CD4-positive, CD25-positive, alpha-beta regulatory T cell (primary cell): ENCODE results near the gene EPAS1. TPM values are rescaled to one million over a fixed set of nuclear protein-coding genes. Genes with fewer than 3 reads are reported as not detected.

Experiments used
- ATAC-seq, 2 donors: fragments of 150-1000 bp; cut with Tn5 transposase; one replicate each; pipeline ENCODE4 v1.10.0; 2021; ENCODE audit warnings: low read depth in 2 of 2, moderate number of reproducible peaks in 2 of 2, moderate library complexity in 1 of 2
- DNase-seq, 3 donors: peaks; one replicate each; pipeline versions ENCODE4 v3.0.0 to v3.0.0-alpha.2; 2012 to 2022; ENCODE audit warnings: mixed read lengths in 1 of 3
- H3K27ac ChIP-seq: one replicate; pipeline ENCODE4 v1.7.0; 2013; ENCODE audit warnings: mild to moderate bottlenecking, low read length; ENCODE audit not compliant: insufficient read depth, poor library complexity, severe bottlenecking
- H3K27me3 ChIP-seq: one replicate; pipeline ENCODE4 v1.7.0; 2013; ENCODE audit warnings: low read length; ENCODE audit not compliant: control insufficient read depth, insufficient read depth
- H3K36me3 ChIP-seq: one replicate; pipeline ENCODE4 v1.7.0; 2013; ENCODE audit warnings: mild to moderate bottlenecking, low read length, moderate library complexity; ENCODE audit not compliant: control insufficient read depth, insufficient read depth
- H3K4me1 ChIP-seq: 2 replicates; pipeline ENCODE4 v1.7.0; 2013; ENCODE audit warnings: mild to moderate bottlenecking, low read length; ENCODE audit not compliant: insufficient read depth, control insufficient read depth, poor library complexity, severe bottlenecking
- H3K4me3 ChIP-seq: one replicate; pipeline ENCODE4 v1.7.0; 2013; ENCODE audit warnings: low read depth, mild to moderate bottlenecking, low read length, moderate library complexity
- H3K9me3 ChIP-seq, 2 experiments: 1 replicate in 1 of 2; 2 replicates in 1 of 2; pipeline ENCODE4 v1.7.0; 2013; ENCODE audit warnings: low read length in 2 of 2, mild to moderate bottlenecking in 1 of 2, moderate library complexity in 1 of 2; ENCODE audit not compliant: control insufficient read depth in 2 of 2
- H3K27ac Mint-ChIP-seq, 3 donors: one replicate each; pipeline ENCODE4 v1.8.0; 2020 to 2022; ENCODE audit warnings: mild to moderate bottlenecking in 3 of 3, mixed read lengths in 3 of 3, moderate library complexity in 2 of 3
- H3K27me3 Mint-ChIP-seq: one replicate; pipeline ENCODE4 v1.8.0; 2022; ENCODE audit warnings: mild to moderate bottlenecking, mixed read lengths
- H3K36me3 Mint-ChIP-seq: one replicate; pipeline ENCODE4 v1.8.0; 2020; ENCODE audit warnings: mixed read lengths
- H3K4me1 Mint-ChIP-seq, 4 donors: one replicate each; pipeline ENCODE4 v1.8.0; 2020 to 2022; ENCODE audit warnings: mixed read lengths in 4 of 4, mild to moderate bottlenecking in 1 of 4
- H3K4me3 Mint-ChIP-seq, 4 donors: one replicate each; pipeline ENCODE4 v1.8.0; 2020 to 2022; ENCODE audit warnings: mild to moderate bottlenecking in 4 of 4, mixed read lengths in 4 of 4, moderate library complexity in 3 of 4
- H3K9me3 Mint-ChIP-seq, 7 donors: one replicate each; pipeline ENCODE4 v1.8.0; 2020 to 2022; ENCODE audit warnings: mixed read lengths in 7 of 7, mild to moderate bottlenecking in 3 of 7, moderate library complexity in 2 of 7
- polyA plus RNA-seq, 4 donors: library from polyadenylated mRNA; unstranded; fragments of 300-500 nt; fragmentation: Illumina TruSeq; gene quantifications; one replicate each; pipeline ENCODE4 v1.2.3, GENCODE V29; 2021
- total RNA-seq: library from RNA; stranded (reverse); gene quantifications from one replicate; pipeline ENCODE4 v1.2.3, GENCODE V29; 2022

Gene EPAS1
- total and polyA plus RNA-seq, 5 donors from 2014 or later: 0.22 to 4.4 (median 0.31) TPM; not detected in 2

- H3K27me3 ChIP-seq: no peaks in the 10 kb centered on the region
- no peak for DNase-seq
- H3K27me3 Mint-ChIP-seq: peaks cover 10% of the 10 kb centered on the region
- peaks cover 0 to 3% (median 0%) of the 10 kb centered on the region in 7 donors for H3K9me3 Mint-ChIP-seq
- no peak overlapping the region for H3K27ac ChIP-seq
- H3K9me3 ChIP-seq: no peaks in the 10 kb centered on the region
- H3K4me1 ChIP-seq: no peaks in the 10 kb centered on the region
- H3K36me3 ChIP-seq: no peaks in the 10 kb centered on the region
- no peak for ATAC-seq
- H3K4me1 Mint-ChIP-seq: no peaks in the 10 kb centered on the region
- H3K27ac Mint-ChIP-seq: no peak overlapping the region
- no peak overlapping the region for H3K4me3 Mint-ChIP-seq
- no peaks in the 10 kb centered on the region for H3K36me3 Mint-ChIP-seq
- H3K4me3 ChIP-seq: no peak overlapping the region
Observed at GRCh38 chr2:46424937-46425336, 127.7 kb downstream of the EPAS1 start.

GRCh38 chr2:46428911-46429436 lies 131.8 kb downstream of the EPAS1 start:
- no peak for ATAC-seq
- Mint-ChIP-seq H3K9me3 (peaks cover 0 to 3% (median 0%) of the 10 kb centered on the region in 7 donors), H3K36me3 (no peaks in the 10 kb centered on the region), H3K4me1 (peaks cover 0 to 27% (median 7%) of the 10 kb centered on the region in 4 donors), H3K27ac (no peak overlapping the region), H3K4me3 (no peak overlapping the region), H3K27me3 (peaks cover 19% of the 10 kb centered on the region)
- Histone ChIP-seq H3K27ac (no peak overlapping the region), H3K4me1 (no peaks in the 10 kb centered on the region), H3K27me3 (no peaks in the 10 kb centered on the region), H3K4me3 (no peak overlapping the region), H3K9me3 (no peaks in the 10 kb centered on the region), H3K36me3 (no peaks in the 10 kb centered on the region)
- no peak for DNase-seq

GRCh38 chr2:46430413-46430812 lies 133.2 kb downstream of the EPAS1 start:
- Histone ChIP-seq H3K9me3 (no peaks in the 10 kb centered on the region), H3K4me1 (no peaks in the 10 kb centered on the region), H3K27ac (no peak overlapping the region), H3K36me3 (no peaks in the 10 kb centered on the region), H3K4me3 (no peak overlapping the region), H3K27me3 (no peaks in the 10 kb centered on the region)
- peaks cover 0 to 4% (median 0%) of the 10 kb centered on the region in 7 donors for H3K9me3 Mint-ChIP-seq
- no peak overlapping the region for H3K4me3 Mint-ChIP-seq
- no peaks in the 10 kb centered on the region for H3K36me3 Mint-ChIP-seq
- no peak for ATAC-seq
- H3K27me3 Mint-ChIP-seq: peaks cover 15% of the 10 kb centered on the region
- H3K27ac Mint-ChIP-seq: peak overlapping the region in 1 of 3 donors; percentile 6
- peaks cover 0 to 27% (median 7%) of the 10 kb centered on the region in 4 donors for H3K4me1 Mint-ChIP-seq
- DNase-seq: no peak

- H3K27ac ChIP-seq: no peak overlapping the region
- no peaks in the 10 kb centered on the region for H3K4me1 ChIP-seq
- H3K4me3 ChIP-seq: no peak overlapping the region
- no peak for ATAC-seq
- H3K9me3 ChIP-seq: no peaks in the 10 kb centered on the region
- peaks cover 0 to 27% (median 7%) of the 10 kb centered on the region in 4 donors for H3K4me1 Mint-ChIP-seq
- no peak for DNase-seq
- H3K27me3 ChIP-seq: no peaks in the 10 kb centered on the region
- peaks cover 0 to 4% (median 0%) of the 10 kb centered on the region in 7 donors for H3K9me3 Mint-ChIP-seq
- peaks cover 15% of the 10 kb centered on the region for H3K27me3 Mint-ChIP-seq
- peak overlapping the region in 2 of 3 donors; percentile 6 to 21 for H3K27ac Mint-ChIP-seq
- H3K36me3 Mint-ChIP-seq: no peaks in the 10 kb centered on the region
- H3K4me3 Mint-ChIP-seq: peak overlapping the region in 1 of 4 donors; percentile 6
- no peaks in the 10 kb centered on the region for H3K36me3 ChIP-seq
Observed at GRCh38 chr2:46430992-46431391, 133.8 kb downstream of the EPAS1 start.

GRCh38 chr2:46431481-46432235 lies 134.5 kb downstream of the EPAS1 start:
- no peaks in the 10 kb centered on the region for H3K36me3 Mint-ChIP-seq
- Histone ChIP-seq H3K4me3 (no peak overlapping the region), H3K27me3 (no peaks in the 10 kb centered on the region), H3K4me1 (no peaks in the 10 kb centered on the region), H3K36me3 (no peaks in the 10 kb centered on the region), H3K27ac (no peak overlapping the region), H3K9me3 (no peaks in the 10 kb centered on the region)
- DNase-seq: no peak
- peaks cover 0 to 27% (median 7%) of the 10 kb centered on the region in 4 donors for H3K4me1 Mint-ChIP-seq
- peak overlapping the region; percentile 4 to 21 (median 6) for H3K27ac Mint-ChIP-seq
- H3K9me3 Mint-ChIP-seq: peaks cover 0 to 4% (median 0%) of the 10 kb centered on the region in 7 donors
- no peak for ATAC-seq
- H3K27me3 Mint-ChIP-seq: peaks cover 15% of the 10 kb centered on the region
- H3K4me3 Mint-ChIP-seq: no peak overlapping the region

- Mint-ChIP-seq H3K36me3 (no peaks in the 10 kb centered on the region), H3K4me3 (no peak overlapping the region), H3K9me3 (peaks cover 0 to 6% (median 0%) of the 10 kb centered on the region in 7 donors), H3K27me3 (peaks cover 31% of the 10 kb centered on the region), H3K27ac (no peak overlapping the region), H3K4me1 (peaks cover 10 to 42% (median 20%) of the 10 kb centered on the region in 4 donors)
- no peak for ATAC-seq
- H3K4me1 ChIP-seq: peaks cover 10% of the 10 kb centered on the region
- H3K4me3 ChIP-seq: no peak overlapping the region
- no peaks in the 10 kb centered on the region for H3K9me3 ChIP-seq
- no peaks in the 10 kb centered on the region for H3K36me3 ChIP-seq
- no peak for DNase-seq
- H3K27me3 ChIP-seq: no peaks in the 10 kb centered on the region
- H3K27ac ChIP-seq: no peak overlapping the region
Observed at GRCh38 chr2:46434851-46435273, 137.7 kb downstream of the EPAS1 start.

- DNase-seq (no peak), ATAC-seq (no peak)
- Histone ChIP-seq H3K36me3 (no peaks in the 10 kb centered on the region), H3K27me3 (no peaks in the 10 kb centered on the region), H3K4me3 (no peak overlapping the region), H3K4me1 (peaks cover 15% of the 10 kb centered on the region), H3K9me3 (no peaks in the 10 kb centered on the region), H3K27ac (no peak overlapping the region)
- Mint-ChIP-seq H3K36me3 (no peaks in the 10 kb centered on the region), H3K4me1 (peaks cover 15 to 47% (median 23%) of the 10 kb centered on the region in 4 donors), H3K4me3 (no peak overlapping the region), H3K27me3 (peaks cover 31% of the 10 kb centered on the region), H3K27ac (no peak overlapping the region), H3K9me3 (peaks cover 0 to 6% (median 0%) of the 10 kb centered on the region in 7 donors)
Observed at GRCh38 chr2:46435353-46435752, 138.1 kb downstream of the EPAS1 start.
